ENCODE measurements around the gene RALGPS1. TPM values are rescaled to one million over a fixed set of nuclear protein-coding genes. Genes with fewer than 3 reads are reported as not detected.

The RALGPS1 gene
- total RNA-seq, 4 donors from 2014 or later, result 2.2 to 10.3 (median 5.4) TPM

- Histone ChIP-seq H3K4me3 (no peak overlapping the region), H3K36me3 (no peaks in the 10 kb centered on the region), H3K27me3 (no peaks in the 10 kb centered on the region), H3K4me1 (peaks cover 43 to 53% of the 10 kb centered on the region in 2 donors), H3K27ac (peak overlapping the region; percentile 61 to 91 (median 68)), H3K9me3 (no peaks in the 10 kb centered on the region)
- intact Hi-C loops (cut with DNase I; ENCODE audit: low total_unique reads) (loop anchor here (2.0 to 5.0 kb wide), 2 partner anchors 36 to 172 kb away; no protein-coding TSS in a partner anchor), in situ Hi-C loops (cut with MboI; ENCODE audit: low sequenced_read_pairs in 4 of 4) (no loop called here)
- TF ChIP-seq POLR2A (IDR thresholded peaks at IDR 0.05), result no peak
- TF ChIP-seq, protein P1, sequence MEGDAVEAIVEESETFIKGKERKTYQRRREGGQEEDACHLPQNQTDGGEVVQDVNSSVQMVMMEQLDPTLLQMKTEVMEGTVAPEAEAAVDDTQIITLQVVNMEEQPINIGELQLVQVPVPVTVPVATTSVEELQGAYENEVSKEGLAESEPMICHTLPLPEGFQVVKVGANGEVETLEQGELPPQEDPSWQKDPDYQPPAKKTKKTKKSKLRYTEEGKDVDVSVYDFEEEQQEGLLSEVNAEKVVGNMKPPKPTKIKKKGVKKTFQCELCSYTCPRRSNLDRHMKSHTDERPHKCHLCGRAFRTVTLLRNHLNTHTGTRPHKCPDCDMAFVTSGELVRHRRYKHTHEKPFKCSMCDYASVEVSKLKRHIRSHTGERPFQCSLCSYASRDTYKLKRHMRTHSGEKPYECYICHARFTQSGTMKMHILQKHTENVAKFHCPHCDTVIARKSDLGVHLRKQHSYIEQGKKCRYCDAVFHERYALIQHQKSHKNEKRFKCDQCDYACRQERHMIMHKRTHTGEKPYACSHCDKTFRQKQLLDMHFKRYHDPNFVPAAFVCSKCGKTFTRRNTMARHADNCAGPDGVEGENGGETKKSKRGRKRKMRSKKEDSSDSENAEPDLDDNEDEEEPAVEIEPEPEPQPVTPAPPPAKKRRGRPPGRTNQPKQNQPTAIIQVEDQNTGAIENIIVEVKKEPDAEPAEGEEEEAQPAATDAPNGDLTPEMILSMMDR (IDR thresholded peaks at IDR 0.05 in 4 of 5, conservative IDR thresholded peaks at IDR 0.05 in 1 of 5), result no peak
- ATAC-seq (peak; percentile 93 to 95), DNase-seq (peak; percentile 90)
Observed at GRCh38 chr9:126984969-126985368, 70.4 kb downstream of the RALGPS1 start.

DNA sequence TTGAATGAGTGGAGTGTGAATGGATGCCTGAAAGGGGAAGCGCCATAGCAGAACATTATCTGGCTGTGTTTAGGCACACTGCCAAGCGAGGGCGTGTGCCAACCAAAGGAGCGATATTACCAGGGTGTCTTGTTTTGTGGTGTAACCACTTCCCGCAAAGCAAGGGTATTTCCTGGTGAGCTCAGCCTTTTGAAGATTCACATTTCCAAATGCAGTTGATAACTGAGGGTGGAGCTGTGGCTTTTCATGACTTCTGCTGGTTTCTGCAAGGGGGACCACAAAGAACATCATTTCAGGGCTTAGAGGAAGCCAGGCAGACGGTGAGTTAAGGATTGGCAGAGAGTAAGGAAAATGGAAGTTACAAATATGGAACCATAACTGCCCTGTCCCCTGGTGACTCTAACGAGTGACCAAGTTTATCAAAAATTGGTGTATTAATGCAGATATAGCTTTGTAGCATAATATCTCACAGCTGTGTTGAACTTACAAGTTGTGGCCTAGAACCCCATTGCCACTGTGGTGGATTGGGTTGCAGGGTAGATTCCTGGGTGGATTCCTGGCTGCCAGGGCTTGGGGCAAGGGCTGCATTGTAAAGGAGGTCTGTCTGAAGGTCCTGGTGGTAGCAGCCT lies 71.4 kb downstream of the RALGPS1 start:
- DNase-seq (peak; percentile 60 to 74), ATAC-seq (peak; percentile 41 to 59)
- Histone ChIP-seq H3K27ac (peak overlapping the region; percentile 61 to 91 (median 68)), H3K4me1 (peaks cover 47 to 52% of the 10 kb centered on the region in 2 donors), H3K27me3 (no peaks in the 10 kb centered on the region), H3K36me3 (no peaks in the 10 kb centered on the region), H3K4me3 (no peak overlapping the region), H3K9me3 (no peaks in the 10 kb centered on the region)
- in situ Hi-C loops (cut with MboI; ENCODE audit: low sequenced_read_pairs in 4 of 4) (no loop called here), intact Hi-C loops (cut with DNase I; ENCODE audit: low total_unique reads) (loop anchor here (2.0 kb wide), 1 partner anchor 35 kb away; no protein-coding TSS in a partner anchor)
- TF ChIP-seq, protein P1 (IDR thresholded peaks at IDR 0.05 in 4 of 5, conservative IDR thresholded peaks at IDR 0.05 in 1 of 5), result no peak
- TF ChIP-seq POLR2A (IDR thresholded peaks at IDR 0.05), result no peak

- in situ Hi-C loops (cut with MboI; ENCODE audit: low sequenced_read_pairs in 4 of 4), result no loop called here
- TF ChIP-seq POLR2A (IDR thresholded peaks at IDR 0.05), result no peak
- TF ChIP-seq, protein P1 (IDR thresholded peaks at IDR 0.05 in 4 of 5, conservative IDR thresholded peaks at IDR 0.05 in 1 of 5), result no peak
- peak overlapping the region; percentile 61 to 91 (median 68) for H3K27ac ChIP-seq
Observed at GRCh38 chr9:126986506-126986951, 71.9 kb downstream of the RALGPS1 start.

DNA sequence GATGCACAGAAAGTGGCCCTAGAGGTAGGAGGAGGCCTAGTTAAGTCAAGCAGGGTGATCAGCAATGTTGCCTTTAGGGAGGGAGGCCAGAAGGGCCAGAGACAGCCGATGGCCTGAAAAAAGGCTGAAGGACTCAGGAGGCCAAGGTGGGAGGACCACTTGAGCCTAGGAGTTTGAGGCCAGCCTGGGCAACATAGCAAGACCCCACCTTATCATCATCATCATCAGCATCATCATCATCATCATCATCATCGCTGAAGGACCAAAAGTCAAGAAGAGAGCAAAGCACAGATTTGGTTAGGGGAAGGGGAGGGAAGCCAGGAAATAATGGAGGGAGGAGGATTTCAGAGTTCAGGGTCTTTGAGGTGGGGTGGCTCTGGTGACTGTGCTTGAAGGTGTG lies 74.3 kb downstream of the RALGPS1 start:
- Histone ChIP-seq H3K4me3 (no peak overlapping the region), H3K9me3 (peaks cover 0 to 4% (median 0%) of the 10 kb centered on the region in 3 donors), H3K27ac (peak overlapping the region in 1 of 4 donors; percentile 60), H3K36me3 (no peaks in the 10 kb centered on the region), H3K27me3 (no peaks in the 10 kb centered on the region), H3K4me1 (peaks cover 45 to 50% of the 10 kb centered on the region in 2 donors)
- TF ChIP-seq POLR2A (IDR thresholded peaks at IDR 0.05), result no peak
- TF ChIP-seq, protein P1 (IDR thresholded peaks at IDR 0.05 in 4 of 5, conservative IDR thresholded peaks at IDR 0.05 in 1 of 5), result no peak
- no peak for DNase-seq
- in situ Hi-C loops (cut with MboI; ENCODE audit: low sequenced_read_pairs in 4 of 4), result no loop called here
- intact Hi-C loops (cut with DNase I; ENCODE audit: low total_unique reads), result no loop called here
- ATAC-seq, result no peak

More at GRCh38 chr9:126986506-126986951, 71.9 kb downstream of the RALGPS1 start:
- H3K9me3 ChIP-seq, result no peaks in the 10 kb centered on the region
- intact Hi-C loops (cut with DNase I; ENCODE audit: low total_unique reads), result no loop called here
- DNase-seq, result no peak
- peaks cover 52 to 53% of the 10 kb centered on the region in 2 donors for H3K4me1 ChIP-seq
- no peak overlapping the region for H3K4me3 ChIP-seq
- ATAC-seq, result no peak
- H3K27me3 ChIP-seq, result no peaks in the 10 kb centered on the region
- no peaks in the 10 kb centered on the region for H3K36me3 ChIP-seq

Data from gastrocnemius medialis (tissue), 4 donors.